Thymus (tissue), 11 donors: ENCODE data around the gene JARID2. TPM values are rescaled to one million over a fixed set of nuclear protein-coding genes. Genes with fewer than 3 reads are reported as not detected.
A peak's percentile ranks its signal among the peaks of the same experiment; 100 is the strongest.

Experiments
- DNase-seq, 9 donors: peaks; one replicate each; pipeline ENCODE4 v3.0.0-alpha.2; 2013; ENCODE audit warnings: low spot score in 9 of 9, low read depth in 6 of 9, missing footprints in 1 of 9
- H3K27ac ChIP-seq, 2 donors: one replicate each; pipeline ENCODE4 v1.5.1; 2013; ENCODE audit warnings: control low read depth in 1 of 2, low read depth in 1 of 2, low read length in 1 of 2, mild to moderate bottlenecking in 1 of 2, moderate library complexity in 1 of 2
- H3K27me3 ChIP-seq, 2 donors: one replicate each; pipeline ENCODE4 v1.5.1; 2013; ENCODE audit warnings: low read length in 1 of 2; ENCODE audit not compliant: control insufficient read depth in 2 of 2, insufficient read depth in 1 of 2
- H3K36me3 ChIP-seq, 2 donors: one replicate each; pipeline ENCODE4 v1.5.1; 2013; ENCODE audit warnings: low read length in 1 of 2, mild to moderate bottlenecking in 1 of 2, moderate library complexity in 1 of 2; ENCODE audit not compliant: control insufficient read depth in 2 of 2, insufficient read depth in 2 of 2
- H3K4me1 ChIP-seq, 2 donors: one replicate each; pipeline ENCODE4 v1.5.1; 2013; ENCODE audit warnings: low read length in 2 of 2; ENCODE audit not compliant: control insufficient read depth in 2 of 2, insufficient read depth in 2 of 2
- H3K4me3 ChIP-seq, 2 donors: one replicate each; pipeline ENCODE4 v1.5.1; 2013; ENCODE audit warnings: low read length in 2 of 2, control low read depth in 1 of 2, mild to moderate bottlenecking in 1 of 2
- H3K9me3 ChIP-seq, 2 donors: one replicate each; pipeline ENCODE4 v1.5.1; 2013; ENCODE audit warnings: low read length in 1 of 2, mild to moderate bottlenecking in 1 of 2; ENCODE audit not compliant: control insufficient read depth in 2 of 2, insufficient read depth in 1 of 2
- WGBS: extraction: QIAGEN DNeasy Blood & Tissue Kit; methylation state at CpG from one replicate; pipeline ENCODE4 v1.1.7; 2013; 5-methylcytosine and 5-hydroxymethylcytosine counted together
- polyA plus RNA-seq: library from polyadenylated mRNA; stranded (reverse); fragments of 200-250 nt; gene quantifications from one replicate; pipeline ENCODE4 v1.2.3, GENCODE V29; 2013
- total RNA-seq: library from RNA; stranded (reverse); fragments of 120-200 nt; gene quantifications from one replicate; pipeline ENCODE4 v1.2.4, GENCODE V29; 2013
- donor health status: healthy.

JARID2 gene
- total and polyA plus RNA-seq, 2 donors = 15.8 to 20.9 TPM

- WGBS = 98% methylated on average over 9 of the region's 9 CpGs
- peaks cover 0 to 9% of the 10 kb centered on the region in 2 donors for H3K4me1 ChIP-seq
- no peak overlapping the region for H3K4me3 ChIP-seq
- H3K36me3 ChIP-seq = peaks cover 88 to 94% of the 10 kb centered on the region in 2 donors
- H3K27ac ChIP-seq = no peak overlapping the region
- H3K27me3 ChIP-seq = no peaks in the 10 kb centered on the region
- DNase-seq = no peak
- H3K9me3 ChIP-seq = no peaks in the 10 kb centered on the region
These were observed 253.7 kb downstream of the JARID2 start for GRCh38 chr6:15499591-15499990.

GRCh38 chr6:15500078-15500740, 254.3 kb downstream of the JARID2 start:
- Histone ChIP-seq H3K4me1 (peaks cover 0 to 9% of the 10 kb centered on the region in 2 donors), H3K4me3 (no peak overlapping the region), H3K27ac (no peak overlapping the region), H3K9me3 (no peaks in the 10 kb centered on the region), H3K36me3 (peaks cover 92 to 96% of the 10 kb centered on the region in 2 donors), H3K27me3 (no peaks in the 10 kb centered on the region)
- DNase-seq = no peak
- WGBS = 98% methylated on average over 16 of the region's 16 CpGs

- H3K9me3 ChIP-seq = no peaks in the 10 kb centered on the region
- DNase-seq = no peak
- H3K27ac ChIP-seq = no peak overlapping the region
- 95% methylated on average over 38 of the region's 38 CpGs for WGBS
- peaks cover 0 to 13% of the 10 kb centered on the region in 2 donors for H3K4me1 ChIP-seq
- H3K4me3 ChIP-seq = no peak overlapping the region
- no peaks in the 10 kb centered on the region for H3K27me3 ChIP-seq
- H3K36me3 ChIP-seq = peaks cover 91 to 96% of the 10 kb centered on the region in 2 donors
These were observed 255.3 kb downstream of the JARID2 start for GRCh38 chr6:15500901-15501825.

GRCh38 chr6:15501826-15502445, 256.1 kb downstream of the JARID2 start:
- DNase-seq = no peak
- Histone ChIP-seq H3K36me3 (peaks cover 91 to 96% of the 10 kb centered on the region in 2 donors), H3K9me3 (no peaks in the 10 kb centered on the region), H3K4me3 (no peak overlapping the region), H3K27ac (no peak overlapping the region), H3K4me1 (peaks cover 0 to 13% of the 10 kb centered on the region in 2 donors), H3K27me3 (no peaks in the 10 kb centered on the region)
- 93% methylated on average over 19 of the region's 19 CpGs for WGBS

- DNase-seq = no peak
- no peaks in the 10 kb centered on the region for H3K27me3 ChIP-seq
- peaks cover 0 to 13% of the 10 kb centered on the region in 2 donors for H3K4me1 ChIP-seq
- H3K36me3 ChIP-seq = peaks cover 92 to 98% of the 10 kb centered on the region in 2 donors
- H3K27ac ChIP-seq = no peak overlapping the region
- WGBS = 93% methylated on average over 20 of the region's 20 CpGs
- H3K9me3 ChIP-seq = no peaks in the 10 kb centered on the region
- no peak overlapping the region for H3K4me3 ChIP-seq
These were observed 256.8 kb downstream of the JARID2 start for GRCh38 chr6:15502446-15503345.

GRCh38 chr6:15503346-15503680, 257.4 kb downstream of the JARID2 start:
- Histone ChIP-seq H3K4me1 (peaks cover 0 to 12% of the 10 kb centered on the region in 2 donors), H3K27ac (no peak overlapping the region), H3K9me3 (no peaks in the 10 kb centered on the region), H3K4me3 (no peak overlapping the region), H3K27me3 (no peaks in the 10 kb centered on the region), H3K36me3 (peaks cover 92 to 98% of the 10 kb centered on the region in 2 donors)
- DNase-seq = no peak
- 97% methylated on average over 6 of the region's 6 CpGs for WGBS

- no peaks in the 10 kb centered on the region for H3K9me3 ChIP-seq
- 96% methylated on average over 12 of the region's 12 CpGs for WGBS
- no peak for DNase-seq
- H3K27me3 ChIP-seq = no peaks in the 10 kb centered on the region
- H3K4me3 ChIP-seq = no peak overlapping the region
- H3K4me1 ChIP-seq = peaks cover 0 to 11% of the 10 kb centered on the region in 2 donors
- no peak overlapping the region for H3K27ac ChIP-seq
- H3K36me3 ChIP-seq = peaks cover 92 to 98% of the 10 kb centered on the region in 2 donors
These were observed 258.2 kb downstream of the JARID2 start for GRCh38 chr6:15504040-15504495.

- H3K4me3 ChIP-seq = no peak overlapping the region
- H3K36me3 ChIP-seq = peaks cover 91 to 98% of the 10 kb centered on the region in 2 donors
- H3K9me3 ChIP-seq = no peaks in the 10 kb centered on the region
- DNase-seq = no peak
- no peaks in the 10 kb centered on the region for H3K27me3 ChIP-seq
- peaks cover 0 to 11% of the 10 kb centered on the region in 2 donors for H3K4me1 ChIP-seq
- H3K27ac ChIP-seq = peak overlapping the region in 1 of 2 donors; percentile 27
- 92% methylated on average over 26 of the region's 26 CpGs for WGBS
These were observed 258.9 kb downstream of the JARID2 start for GRCh38 chr6:15504581-15505350.
